K562 (cell line): Measurements from ENCODE around the gene C16orf78. TPM values are rescaled to one million over a fixed set of nuclear protein-coding genes. Genes with fewer than 3 reads are reported as not detected.

Source experiments
- ATAC-seq: fragments of 200-7000 bp; cut with Tn5 transposase; 3 replicates; pipeline ENCODE4 v1.9.1; 2020; ENCODE audit warnings: moderate library complexity
- BruUV-seq: library from RNA; stranded (reverse); fragments of 400-500 nt; replicated peaks from 2 replicates; lab custom pipeline; 2021; lab: Mats Ljungman, UMichigan
- CTCF ChIA-PET: fragments of 300-600 bp; formaldehyde crosslinking; extraction: SDS; loops from one replicate; lab custom pipeline; 2021; ENCODE audit warnings: low intra/inter-chr PET ratio; lab: Yijun Ruan, JAX
- POLR2A ChIA-PET: fragments of 300-600, 350-650 bp; sonication (Branson Sonifier 250); formaldehyde crosslinking; extraction: SDS; loops from one replicate; lab custom pipeline; 2021; ENCODE audit warnings: antibody characterized with exemption, inconsistent platforms; lab: Yijun Ruan, JAX
- DNase-seq, 4 experiments: peaks; one replicate each; pipeline versions ENCODE4 v3.0.0 to v3.0.0-alpha.2; 2011 to 2018; ENCODE audit warnings: low spot score in 3 of 4, mixed read lengths in 3 of 4; ENCODE audit errors: extremely low read depth in 1 of 4
- FAIRE-seq: peaks from 2 replicates; lab custom pipeline; 2011; peaks lifted over from hg19 to GRCh38; lab: Jason Lieb, UNC
- H2AFZ ChIP-seq: 2 replicates; pipeline ENCODE4 v1.6.0; 2011; ENCODE audit warnings: low read depth, low read length, control low read depth, inconsistent platforms
- H3K27ac ChIP-seq: fragments of 200-600 bp; 3 replicates; pipeline ENCODE4 v1.8.0; 2011; ENCODE audit warnings: low read depth, mild to moderate bottlenecking, control low read depth, inconsistent platforms, low read length, moderate library complexity, mixed read lengths; ENCODE audit errors: extremely low read depth
- H3K27me3 ChIP-seq, 2 experiments: fragments of 300-600 bp in 1 of 2; 2 replicates in 1 of 2; 3 replicates in 1 of 2; pipeline versions ENCODE4 v1.6.0 to v1.8.0; 2011; ENCODE audit warnings: inconsistent platforms in 2 of 2, low read length in 2 of 2, mild to moderate bottlenecking in 1 of 2, mixed read lengths in 1 of 2, moderate library complexity in 1 of 2; ENCODE audit not compliant: control insufficient read depth in 2 of 2, insufficient read depth in 2 of 2
- H3K36me3 ChIP-seq: fragments of 300-600 bp; 3 replicates; pipeline ENCODE4 v1.8.0; 2011; ENCODE audit warnings: mild to moderate bottlenecking, low read length, inconsistent platforms; ENCODE audit not compliant: control insufficient read depth, insufficient read depth
- H3K4me1 ChIP-seq, 2 experiments: fragments of 200-600 bp in 1 of 2; replicated peaks in 1 of 2; 2 replicates in 1 of 2; 3 replicates in 1 of 2; pipeline versions ENCODE4 v1.5.1 to v1.8.0; 2011; ENCODE audit warnings: inconsistent platforms in 2 of 2, low read length in 2 of 2, mild to moderate bottlenecking in 1 of 2, mixed read lengths in 1 of 2, moderate library complexity in 1 of 2; ENCODE audit not compliant: control insufficient read depth in 2 of 2, insufficient read depth in 2 of 2
- H3K4me2 ChIP-seq: 2 replicates; pipeline ENCODE4 v1.6.1; 2011; ENCODE audit warnings: low read length, control low read depth, inconsistent platforms, mixed read lengths; ENCODE audit not compliant: insufficient read depth
- H3K4me3 ChIP-seq: fragments of 200-600 bp; sonication (generic), shearing (Covaris generic); 2 replicates; pipeline ENCODE4 v1.5.1; 2016; ENCODE audit warnings: control low read depth, inconsistent platforms
- H3K79me2 ChIP-seq: fragments of 200-600 bp; 3 replicates; pipeline ENCODE4 v1.8.0; 2011; ENCODE audit warnings: low read length, inconsistent platforms; ENCODE audit not compliant: control insufficient read depth, insufficient read depth
- H3K9ac ChIP-seq, 2 experiments: 2 replicates each; pipeline versions ENCODE4 v1.6.0 to v1.6.1; 2011; ENCODE audit warnings: low read depth in 2 of 2, low read length in 2 of 2, control low read depth in 1 of 2, inconsistent platforms in 1 of 2, mild to moderate bottlenecking in 1 of 2, mixed read lengths in 1 of 2; ENCODE audit not compliant: insufficient read depth in 1 of 2
- H3K9me1 ChIP-seq: one replicate; pipeline ENCODE4 v1.6.0; 2011; ENCODE audit warnings: inconsistent platforms, mild to moderate bottlenecking, low read length, moderate library complexity; ENCODE audit not compliant: control insufficient read depth, insufficient read depth
- H3K9me3 ChIP-seq: replicated peaks from 2 replicates; pipeline ENCODE4 v1.5.1; 2011; ENCODE audit warnings: low read depth, low read length, inconsistent platforms; ENCODE audit not compliant: control insufficient read depth, insufficient read depth
- H4K20me1 ChIP-seq: replicated peaks from 2 replicates; pipeline ENCODE4 v1.6.1; 2011; ENCODE audit warnings: low read length, inconsistent platforms, mixed read lengths; ENCODE audit not compliant: control insufficient read depth, insufficient read depth
- ARID2 ChIP-seq: fragments of 450-650 bp; IDR thresholded peaks from 2 replicates; pipeline ENCODE4 v1.6.1; 2017; ENCODE audit warnings: antibody characterized with exemption, mild to moderate bottlenecking
- E2F1 ChIP-seq: sonication (generic); formaldehyde crosslinking; IDR thresholded peaks from 2 replicates; pipeline ENCODE4 v1.8.1; 2023; ENCODE audit warnings: mild to moderate bottlenecking, missing genetic modification reagents, moderate library complexity
- RFX7 ChIP-seq: fragments of 250-450 bp; sonication (Bioruptor Pico); IDR thresholded peaks from 2 replicates; pipeline ENCODE4 v1.5.1; 2021; ENCODE audit warnings: mild to moderate bottlenecking
- SPI1 ChIP-seq: IDR thresholded peaks from 2 replicates; pipeline ENCODE4 v1.6.1; 2011; ENCODE audit warnings: low read depth, low read length, control low read depth, borderline replicate concordance
- WGBS: fragments of 100-300 bp; shearing (Covaris generic); methylation state at CpG from one replicate; pipeline ENCODE4 v1.1.6; 2016; ENCODE audit warnings: low coverage, mixed read lengths; ENCODE audit not compliant: insufficient coverage; ENCODE audit errors: missing lambda C conversion rate; 5-methylcytosine and 5-hydroxymethylcytosine counted together
- in situ Hi-C: fragments of 300-500 bp; cut with MboI; formaldehyde crosslinking; loops from 4 replicates; pipeline ENCODE4 v1.15.0; 2018; ENCODE audit warnings: inconsistent platforms, mixed read lengths
- intact Hi-C: fragments of 100-400 bp; cut with micrococcal nuclease; formaldehyde crosslinking; loops from 2 replicates; pipeline ENCODE4 v1.14.2; 2022
- polyA plus RNA-seq, 8 experiments: library from polyadenylated mRNA; depleted of rRNA in 4 of 8; stranded (reverse) in 5 of 8; unstranded in 3 of 8; fragments of >200 nt; fragmentation: Nextera tagmentation in 2 of 8; fragmentation: Illumina TruSeq in 1 of 8; extraction: Ambion mirVana in 2 of 8; extraction: Trizol in 1 of 8; gene quantifications; 2 replicates each; pipeline versions ENCODE4 v1.2.1 to v1.2.3, GENCODE V29; 2011 to 2014; ENCODE audit warnings: inconsistent platforms in 1 of 8, missing spikeins in 1 of 8
- total RNA-seq, 7 experiments: library from RNA; depleted of rRNA in 6 of 7; stranded (reverse); fragments of >200 nt in 6 of 7; fragmentation: Illumina TruSeq in 2 of 7; extraction: Trizol in 2 of 7; gene quantifications; 2 replicates each; pipeline versions ENCODE4 v1.2.1 to v1.2.3, GENCODE V29; 2011 to 2021; ENCODE audit warnings: low replicate concordance in 1 of 7
- TF ChIP-seq, protein P1 (sequence below): fragments of 450-650 bp; IDR thresholded peaks from 2 replicates; pipeline ENCODE4 v1.6.1; 2016; ENCODE audit warnings: mild to moderate bottlenecking, moderate library complexity
- TF ChIP-seq, protein P2 (sequence below), 2 experiments: fragments of 450-650 bp; conservative IDR thresholded peaks; 2 replicates each; pipeline ENCODE4 v1.6.1; 2017; ENCODE audit warnings: mild to moderate bottlenecking in 2 of 2, moderate library complexity in 2 of 2

Gene C16orf78
- total and polyA plus RNA-seq, 9 of the 15 experiments (the other 6 are each of a cell fraction or from before 2014, with no cell fraction given): not detected

DNA sequence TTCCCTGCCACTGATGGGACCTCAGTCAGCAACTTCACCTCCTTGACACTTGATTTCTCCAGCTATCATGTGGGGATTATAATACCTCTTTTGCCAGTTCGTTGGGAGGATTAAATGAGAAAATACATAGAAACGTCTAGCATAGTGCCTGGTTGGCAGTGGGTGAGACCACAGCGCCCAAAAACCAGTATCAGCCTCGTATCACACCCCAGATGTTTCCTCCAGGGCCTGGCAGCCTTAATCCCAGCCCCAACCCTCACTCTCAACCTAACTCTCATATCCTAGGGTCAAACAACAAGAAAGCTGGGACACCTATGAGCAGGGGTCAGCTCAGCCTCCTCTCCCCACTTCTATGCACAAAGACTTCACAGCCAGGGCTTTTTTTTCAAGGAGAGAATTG lies 14.0 kb upstream of the C16orf78 start:
- DNase-seq (no peak), FAIRE-seq (no peak), ATAC-seq (no peak)
- BruUV-seq: no TSS peak
- H4K20me1 ChIP-seq: no peaks in the 10 kb centered on the region
- H3K27ac ChIP-seq: no peak overlapping the region
- no peaks in the 10 kb centered on the region; a peak in 2 of 5 replicates for H3K27me3 ChIP-seq
- in situ Hi-C loops: no loop called here
- no peak overlapping the region for H3K9ac ChIP-seq
- no peaks in the 10 kb centered on the region for H3K9me3 ChIP-seq
- H2AFZ ChIP-seq: no peak overlapping the region
- H3K79me2 ChIP-seq: no peaks in the 10 kb centered on the region
- H3K4me1 ChIP-seq: no peaks in the 10 kb centered on the region
- no peak overlapping the region for H3K4me2 ChIP-seq
- CTCF ChIA-PET: no interaction called here
- POLR2A ChIA-PET: no interaction called here
- H3K36me3 ChIP-seq: no peaks in the 10 kb centered on the region
- H3K4me3 ChIP-seq: no peak overlapping the region
- 4% methylated on average over 4 of the region's 4 CpGs for WGBS
- intact Hi-C loops: no loop called here
- no peaks in the 10 kb centered on the region for H3K9me1 ChIP-seq
- TF ChIP-seq, protein P1, sequence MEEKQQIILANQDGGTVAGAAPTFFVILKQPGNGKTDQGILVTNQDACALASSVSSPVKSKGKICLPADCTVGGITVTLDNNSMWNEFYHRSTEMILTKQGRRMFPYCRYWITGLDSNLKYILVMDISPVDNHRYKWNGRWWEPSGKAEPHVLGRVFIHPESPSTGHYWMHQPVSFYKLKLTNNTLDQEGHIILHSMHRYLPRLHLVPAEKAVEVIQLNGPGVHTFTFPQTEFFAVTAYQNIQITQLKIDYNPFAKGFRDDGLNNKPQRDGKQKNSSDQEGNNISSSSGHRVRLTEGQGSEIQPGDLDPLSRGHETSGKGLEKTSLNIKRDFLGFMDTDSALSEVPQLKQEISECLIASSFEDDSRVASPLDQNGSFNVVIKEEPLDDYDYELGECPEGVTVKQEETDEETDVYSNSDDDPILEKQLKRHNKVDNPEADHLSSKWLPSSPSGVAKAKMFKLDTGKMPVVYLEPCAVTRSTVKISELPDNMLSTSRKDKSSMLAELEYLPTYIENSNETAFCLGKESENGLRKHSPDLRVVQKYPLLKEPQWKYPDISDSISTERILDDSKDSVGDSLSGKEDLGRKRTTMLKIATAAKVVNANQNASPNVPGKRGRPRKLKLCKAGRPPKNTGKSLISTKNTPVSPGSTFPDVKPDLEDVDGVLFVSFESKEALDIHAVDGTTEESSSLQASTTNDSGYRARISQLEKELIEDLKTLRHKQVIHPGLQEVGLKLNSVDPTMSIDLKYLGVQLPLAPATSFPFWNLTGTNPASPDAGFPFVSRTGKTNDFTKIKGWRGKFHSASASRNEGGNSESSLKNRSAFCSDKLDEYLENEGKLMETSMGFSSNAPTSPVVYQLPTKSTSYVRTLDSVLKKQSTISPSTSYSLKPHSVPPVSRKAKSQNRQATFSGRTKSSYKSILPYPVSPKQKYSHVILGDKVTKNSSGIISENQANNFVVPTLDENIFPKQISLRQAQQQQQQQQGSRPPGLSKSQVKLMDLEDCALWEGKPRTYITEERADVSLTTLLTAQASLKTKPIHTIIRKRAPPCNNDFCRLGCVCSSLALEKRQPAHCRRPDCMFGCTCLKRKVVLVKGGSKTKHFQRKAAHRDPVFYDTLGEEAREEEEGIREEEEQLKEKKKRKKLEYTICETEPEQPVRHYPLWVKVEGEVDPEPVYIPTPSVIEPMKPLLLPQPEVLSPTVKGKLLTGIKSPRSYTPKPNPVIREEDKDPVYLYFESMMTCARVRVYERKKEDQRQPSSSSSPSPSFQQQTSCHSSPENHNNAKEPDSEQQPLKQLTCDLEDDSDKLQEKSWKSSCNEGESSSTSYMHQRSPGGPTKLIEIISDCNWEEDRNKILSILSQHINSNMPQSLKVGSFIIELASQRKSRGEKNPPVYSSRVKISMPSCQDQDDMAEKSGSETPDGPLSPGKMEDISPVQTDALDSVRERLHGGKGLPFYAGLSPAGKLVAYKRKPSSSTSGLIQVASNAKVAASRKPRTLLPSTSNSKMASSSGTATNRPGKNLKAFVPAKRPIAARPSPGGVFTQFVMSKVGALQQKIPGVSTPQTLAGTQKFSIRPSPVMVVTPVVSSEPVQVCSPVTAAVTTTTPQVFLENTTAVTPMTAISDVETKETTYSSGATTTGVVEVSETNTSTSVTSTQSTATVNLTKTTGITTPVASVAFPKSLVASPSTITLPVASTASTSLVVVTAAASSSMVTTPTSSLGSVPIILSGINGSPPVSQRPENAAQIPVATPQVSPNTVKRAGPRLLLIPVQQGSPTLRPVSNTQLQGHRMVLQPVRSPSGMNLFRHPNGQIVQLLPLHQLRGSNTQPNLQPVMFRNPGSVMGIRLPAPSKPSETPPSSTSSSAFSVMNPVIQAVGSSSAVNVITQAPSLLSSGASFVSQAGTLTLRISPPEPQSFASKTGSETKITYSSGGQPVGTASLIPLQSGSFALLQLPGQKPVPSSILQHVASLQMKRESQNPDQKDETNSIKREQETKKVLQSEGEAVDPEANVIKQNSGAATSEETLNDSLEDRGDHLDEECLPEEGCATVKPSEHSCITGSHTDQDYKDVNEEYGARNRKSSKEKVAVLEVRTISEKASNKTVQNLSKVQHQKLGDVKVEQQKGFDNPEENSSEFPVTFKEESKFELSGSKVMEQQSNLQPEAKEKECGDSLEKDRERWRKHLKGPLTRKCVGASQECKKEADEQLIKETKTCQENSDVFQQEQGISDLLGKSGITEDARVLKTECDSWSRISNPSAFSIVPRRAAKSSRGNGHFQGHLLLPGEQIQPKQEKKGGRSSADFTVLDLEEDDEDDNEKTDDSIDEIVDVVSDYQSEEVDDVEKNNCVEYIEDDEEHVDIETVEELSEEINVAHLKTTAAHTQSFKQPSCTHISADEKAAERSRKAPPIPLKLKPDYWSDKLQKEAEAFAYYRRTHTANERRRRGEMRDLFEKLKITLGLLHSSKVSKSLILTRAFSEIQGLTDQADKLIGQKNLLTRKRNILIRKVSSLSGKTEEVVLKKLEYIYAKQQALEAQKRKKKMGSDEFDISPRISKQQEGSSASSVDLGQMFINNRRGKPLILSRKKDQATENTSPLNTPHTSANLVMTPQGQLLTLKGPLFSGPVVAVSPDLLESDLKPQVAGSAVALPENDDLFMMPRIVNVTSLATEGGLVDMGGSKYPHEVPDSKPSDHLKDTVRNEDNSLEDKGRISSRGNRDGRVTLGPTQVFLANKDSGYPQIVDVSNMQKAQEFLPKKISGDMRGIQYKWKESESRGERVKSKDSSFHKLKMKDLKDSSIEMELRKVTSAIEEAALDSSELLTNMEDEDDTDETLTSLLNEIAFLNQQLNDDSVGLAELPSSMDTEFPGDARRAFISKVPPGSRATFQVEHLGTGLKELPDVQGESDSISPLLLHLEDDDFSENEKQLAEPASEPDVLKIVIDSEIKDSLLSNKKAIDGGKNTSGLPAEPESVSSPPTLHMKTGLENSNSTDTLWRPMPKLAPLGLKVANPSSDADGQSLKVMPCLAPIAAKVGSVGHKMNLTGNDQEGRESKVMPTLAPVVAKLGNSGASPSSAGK: no peak
- TF ChIP-seq RFX7 (CRISPR knock-in tag) (no peak), SPI1 (no peak), ARID2 (no peak), E2F1 (CRISPR knock-in tag) (no peak)
- TF ChIP-seq, protein P2, sequence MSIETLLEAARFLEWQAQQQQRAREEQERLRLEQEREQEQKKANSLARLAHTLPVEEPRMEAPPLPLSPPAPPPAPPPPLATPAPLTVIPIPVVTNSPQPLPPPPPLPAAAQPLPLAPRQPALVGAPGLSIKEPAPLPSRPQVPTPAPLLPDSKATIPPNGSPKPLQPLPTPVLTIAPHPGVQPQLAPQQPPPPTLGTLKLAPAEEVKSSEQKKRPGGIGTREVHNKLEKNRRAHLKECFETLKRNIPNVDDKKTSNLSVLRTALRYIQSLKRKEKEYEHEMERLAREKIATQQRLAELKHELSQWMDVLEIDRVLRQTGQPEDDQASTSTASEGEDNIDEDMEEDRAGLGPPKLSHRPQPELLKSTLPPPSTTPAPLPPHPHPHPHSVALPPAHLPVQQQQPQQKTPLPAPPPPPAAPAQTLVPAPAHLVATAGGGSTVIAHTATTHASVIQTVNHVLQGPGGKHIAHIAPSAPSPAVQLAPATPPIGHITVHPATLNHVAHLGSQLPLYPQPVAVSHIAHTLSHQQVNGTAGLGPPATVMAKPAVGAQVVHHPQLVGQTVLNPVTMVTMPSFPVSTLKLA (conservative IDR thresholded peaks at IDR 0.05): no peak
